ENCODE measurements around the gene PDAP1.
"Not testable (repeated sequence)": the region's sequence is repeated elsewhere in the genome, so short reads cannot be mapped to it uniquely, and the experiment has no call there.

PDAP1 gene

GRCh38 chr7:99355098-99355497 is 53.3 kb downstream of the PDAP1 start:
- ChIA-PET POLR2A (no interaction called here), CTCF (no interaction called here)
- no peak for DNase-seq (ENCODE audit: extremely low spot score)
- TF ChIP-seq FOXA1 (IDR thresholded peaks at IDR 0.05) (no peak), BHLHE40 (IDR thresholded peaks at IDR 0.05; ENCODE audit: borderline replicate concordance) (no peak), CTBP1 (IDR thresholded peaks at IDR 0.05; ENCODE audit: borderline replicate concordance) (no peak), ZNF384 (IDR thresholded peaks at IDR 0.05) (no peak), SUZ12 (IDR thresholded peaks at IDR 0.05) (no peak), SP1 (IDR thresholded peaks at IDR 0.05) (no peak), HDGF (IDR thresholded peaks at IDR 0.05; ENCODE audit: borderline replicate concordance) (no peak), ARNT (IDR thresholded peaks at IDR 0.05) (no peak), NFRKB (IDR thresholded peaks at IDR 0.05) (no peak), PKNOX1 (IDR thresholded peaks at IDR 0.05) (no peak), L3MBTL2 (conservative IDR thresholded peaks at IDR 0.05) (no peak), ELF4 (IDR thresholded peaks at IDR 0.05) (no peak)

- ChIA-PET POLR2A (no interaction called here), CTCF (interaction anchor here (0.7 kb wide), 1 partner anchor 14 kb away, joined by 3 read pairs; no protein-coding TSS in a partner anchor)
- no peak for DNase-seq (ENCODE audit: extremely low spot score)
- TF ChIP-seq FOXM1 (IDR thresholded peaks at IDR 0.05; ENCODE audit: borderline replicate concordance) (no peak), ZNF384 (IDR thresholded peaks at IDR 0.05) (no peak), SP1 (IDR thresholded peaks at IDR 0.05) (no peak), ARNT (IDR thresholded peaks at IDR 0.05) (no peak), SUZ12 (IDR thresholded peaks at IDR 0.05) (no peak), FOXA1 (IDR thresholded peaks at IDR 0.05) (no peak), BHLHE40 (IDR thresholded peaks at IDR 0.05; ENCODE audit: borderline replicate concordance) (no peak), PKNOX1 (IDR thresholded peaks at IDR 0.05) (no peak), ELF4 (IDR thresholded peaks at IDR 0.05) (no peak), LEF1 (IDR thresholded peaks at IDR 0.05; ENCODE audit: borderline replicate concordance) (no peak), L3MBTL2 (conservative IDR thresholded peaks at IDR 0.05) (no peak), CTBP1 (IDR thresholded peaks at IDR 0.05; ENCODE audit: borderline replicate concordance) (no peak), FOXK2 (IDR thresholded peaks at IDR 0.05) (no peak), HDGF (IDR thresholded peaks at IDR 0.05; ENCODE audit: borderline replicate concordance) (no peak), TARDBP (IDR thresholded peaks at IDR 0.05) (no peak), NFRKB (IDR thresholded peaks at IDR 0.05) (no peak)
Measured at GRCh38 chr7:99352247-99352646, 56.1 kb downstream of the PDAP1 start.

GRCh38 chr7:99350641-99351040 is 57.8 kb downstream of the PDAP1 start:
- POLR2A ChIA-PET, CTCF ChIA-PET: not testable (repeated sequence)

More at GRCh38 chr7:99350641-99351040, 57.8 kb downstream of the PDAP1 start:
- DNase-seq (ENCODE audit: extremely low spot score), result not testable (repeated sequence)

Measured in HEK293T (cell line).